Activated CD8-positive, alpha-beta T cell treated with anti-CD3 and anti-CD28 coated beads for 36 hours (primary cell): ENCODE measurements around the gene GNAT3. TPM values are rescaled to one million over a fixed set of nuclear protein-coding genes. Genes with fewer than 3 reads are reported as not detected.

ENCODE experiments used
- ATAC-seq: fragments of 200-7000 bp; cut with Tn5 transposase; one replicate; pipeline ENCODE4 v1.10.0; 2021; ENCODE audit warnings: mild to moderate bottlenecking, moderate library complexity
- CTCF ChIA-PET: fragments of 350-600 bp; sonication (Branson Sonifier 250); formaldehyde crosslinking; loops from one replicate; lab custom pipeline; 2021; ENCODE audit warnings: antibody characterized with exemption; lab: Charles Lee
- POLR2A ChIA-PET: fragments of 350-600 bp; sonication (Branson Sonifier 250); formaldehyde crosslinking; loops from one replicate; lab custom pipeline; 2021; ENCODE audit warnings: antibody characterized with exemption; lab: Charles Lee
- DNase-seq: peaks from one replicate; pipeline ENCODE4 v3.0.0-alpha.2; 2020
- H3K27ac Mint-ChIP-seq: one replicate; pipeline ENCODE4 v1.8.0; 2021; ENCODE audit warnings: mild to moderate bottlenecking, mixed read lengths
- H3K27me3 Mint-ChIP-seq: one replicate; pipeline ENCODE4 v1.8.0; 2021; ENCODE audit warnings: mixed read lengths
- H3K36me3 Mint-ChIP-seq: one replicate; pipeline ENCODE4 v1.8.0; 2021; ENCODE audit warnings: low read depth, mixed read lengths
- H3K4me1 Mint-ChIP-seq: one replicate; pipeline ENCODE4 v1.8.0; 2021; ENCODE audit warnings: low read depth, mixed read lengths
- H3K4me3 Mint-ChIP-seq: one replicate; pipeline ENCODE4 v1.8.0; 2021; ENCODE audit warnings: mild to moderate bottlenecking, moderate library complexity, mixed read lengths
- H3K9me3 Mint-ChIP-seq: one replicate; pipeline ENCODE4 v1.8.0; 2021; ENCODE audit warnings: mixed read lengths
- CTCF ChIP-seq: fragments of 200-600 bp; IDR thresholded peaks from one replicate; pipeline ENCODE4 v1.8.0; 2022; ENCODE audit warnings: antibody characterized with exemption, mild to moderate bottlenecking
- intact Hi-C: fragments of 100-400 bp; cut with micrococcal nuclease; formaldehyde crosslinking; loops from one replicate; pipeline ENCODE4 v1.10.0; 2022
- total RNA-seq, 2 experiments: library from RNA; stranded (reverse); gene quantifications; one replicate each; pipeline ENCODE4 v1.2.3, GENCODE V29; 2021

The GNAT3 gene
- total RNA-seq, 2 experiments from 2014 or later = not detected

- TF ChIP-seq CTCF = no peak
- Mint-ChIP-seq H3K9me3 (no peaks in the 10 kb centered on the region), H3K27me3 (peaks cover 1% of the 10 kb centered on the region), H3K4me1 (no peaks in the 10 kb centered on the region), H3K27ac (no peak overlapping the region), H3K36me3 (no peaks in the 10 kb centered on the region), H3K4me3 (no peak overlapping the region)
- intact Hi-C loops = no loop called here
- CTCF ChIA-PET = no interaction called here
- ATAC-seq (no peak), DNase-seq (no peak)
- POLR2A ChIA-PET = no interaction called here
Measured at GRCh38 chr7:80463272-80463920, 48.5 kb downstream of the GNAT3 start.

GRCh38 chr7:80460857-80461256 is 51.0 kb downstream of the GNAT3 start:
- no peaks in the 10 kb centered on the region for H3K4me1 Mint-ChIP-seq
- no peak for DNase-seq
- CTCF ChIA-PET = no interaction called here
- no peaks in the 10 kb centered on the region for H3K9me3 Mint-ChIP-seq
- ATAC-seq = no peak
- no peak overlapping the region for H3K27ac Mint-ChIP-seq
- peaks cover 1% of the 10 kb centered on the region for H3K27me3 Mint-ChIP-seq
- no peak for TF ChIP-seq CTCF
- H3K4me3 Mint-ChIP-seq = no peak overlapping the region
- intact Hi-C loops = no loop called here
- POLR2A ChIA-PET = no interaction called here
- H3K36me3 Mint-ChIP-seq = no peaks in the 10 kb centered on the region

- intact Hi-C loops = no loop called here
- no peaks in the 10 kb centered on the region for H3K36me3 Mint-ChIP-seq
Measured at GRCh38 chr7:80459776-80460510, 51.9 kb downstream of the GNAT3 start.

GRCh38 chr7:80458822-80459725 is 52.8 kb downstream of the GNAT3 start:
- ChIA-PET POLR2A (interaction anchor here (0.9 kb wide), 1 partner anchor 58 kb away, joined by 3 read pairs; no protein-coding TSS in a partner anchor), CTCF (no interaction called here)
- no peak for ATAC-seq
- no peak for DNase-seq
- TF ChIP-seq CTCF = no peak
- Mint-ChIP-seq H3K4me1 (no peaks in the 10 kb centered on the region), H3K4me3 (no peak overlapping the region), H3K36me3 (no peaks in the 10 kb centered on the region), H3K9me3 (no peaks in the 10 kb centered on the region), H3K27ac (no peak overlapping the region), H3K27me3 (peaks cover under 1% of the 10 kb centered on the region)
- intact Hi-C loops = no loop called here

More at GRCh38 chr7:80459776-80460510, 51.9 kb downstream of the GNAT3 start:
- H3K4me3 Mint-ChIP-seq = no peak overlapping the region
- ChIA-PET POLR2A (interaction anchor here (0.9 kb wide), 1 partner anchor 57 kb away, joined by 3 read pairs; no protein-coding TSS in a partner anchor), CTCF (no interaction called here)
- ATAC-seq (no peak), DNase-seq (no peak)
- H3K27ac Mint-ChIP-seq = no peak overlapping the region
- H3K4me1 Mint-ChIP-seq = no peaks in the 10 kb centered on the region
- H3K27me3 Mint-ChIP-seq = peaks cover 1% of the 10 kb centered on the region
- H3K9me3 Mint-ChIP-seq = no peaks in the 10 kb centered on the region
- no peak for TF ChIP-seq CTCF
